Forelimb muscle (tissue), 1 donor: ENCODE measurements around the gene LAMC1. TPM values are rescaled to one million over a fixed set of nuclear protein-coding genes. Genes with fewer than 3 reads are reported as not detected.

Experiments
- DNase-seq: peaks from one replicate; pipeline ENCODE4 v3.0.0-alpha.2; 2013; ENCODE audit warnings: low read depth
- polyA plus RNA-seq: library from polyadenylated mRNA; unstranded; fragments of 120-200 nt; gene quantifications from one replicate; pipeline ENCODE4 v1.2.1, GENCODE V29; 2013; ENCODE audit not compliant: insufficient read length

The LAMC1 gene
- polyA plus RNA-seq, 1 donor = 249 TPM

DNA sequence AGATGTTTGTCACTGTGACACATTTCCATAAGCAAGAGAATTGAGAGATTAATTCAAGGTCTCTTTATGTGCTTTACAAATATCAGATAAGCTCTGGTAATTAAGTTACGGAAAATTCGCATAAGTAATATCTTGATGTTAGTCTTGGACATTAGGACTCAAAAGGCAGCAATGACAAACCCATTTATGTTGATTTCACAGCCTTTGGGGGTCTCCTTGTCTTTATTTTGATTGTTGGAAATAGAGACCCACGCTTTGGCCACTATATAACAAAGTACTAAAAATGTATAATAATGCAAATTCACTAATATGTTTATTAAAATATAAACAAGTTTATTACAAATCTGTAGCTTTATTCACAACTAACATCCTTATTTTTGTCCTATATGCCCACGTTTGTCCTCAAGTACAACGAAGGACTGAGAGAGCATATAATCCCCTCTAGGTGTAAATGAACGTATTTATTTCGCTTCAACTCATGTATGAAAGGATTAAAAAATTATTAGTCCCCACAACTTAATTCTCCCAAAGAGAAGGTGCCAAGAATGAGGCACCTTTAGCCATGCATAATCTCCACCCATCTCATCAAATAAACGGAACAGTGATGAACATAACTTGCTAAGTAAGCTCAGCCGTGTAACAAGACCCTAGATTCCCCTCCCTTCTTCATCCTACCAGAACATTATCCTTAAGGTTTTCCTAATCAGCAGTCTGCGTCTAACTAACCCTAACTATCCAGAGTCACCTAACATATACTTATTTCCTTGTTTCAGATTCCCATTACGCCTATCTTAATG lies 1.6 kb upstream of the LAMC1 start:
- no peak for DNase-seq

DNA sequence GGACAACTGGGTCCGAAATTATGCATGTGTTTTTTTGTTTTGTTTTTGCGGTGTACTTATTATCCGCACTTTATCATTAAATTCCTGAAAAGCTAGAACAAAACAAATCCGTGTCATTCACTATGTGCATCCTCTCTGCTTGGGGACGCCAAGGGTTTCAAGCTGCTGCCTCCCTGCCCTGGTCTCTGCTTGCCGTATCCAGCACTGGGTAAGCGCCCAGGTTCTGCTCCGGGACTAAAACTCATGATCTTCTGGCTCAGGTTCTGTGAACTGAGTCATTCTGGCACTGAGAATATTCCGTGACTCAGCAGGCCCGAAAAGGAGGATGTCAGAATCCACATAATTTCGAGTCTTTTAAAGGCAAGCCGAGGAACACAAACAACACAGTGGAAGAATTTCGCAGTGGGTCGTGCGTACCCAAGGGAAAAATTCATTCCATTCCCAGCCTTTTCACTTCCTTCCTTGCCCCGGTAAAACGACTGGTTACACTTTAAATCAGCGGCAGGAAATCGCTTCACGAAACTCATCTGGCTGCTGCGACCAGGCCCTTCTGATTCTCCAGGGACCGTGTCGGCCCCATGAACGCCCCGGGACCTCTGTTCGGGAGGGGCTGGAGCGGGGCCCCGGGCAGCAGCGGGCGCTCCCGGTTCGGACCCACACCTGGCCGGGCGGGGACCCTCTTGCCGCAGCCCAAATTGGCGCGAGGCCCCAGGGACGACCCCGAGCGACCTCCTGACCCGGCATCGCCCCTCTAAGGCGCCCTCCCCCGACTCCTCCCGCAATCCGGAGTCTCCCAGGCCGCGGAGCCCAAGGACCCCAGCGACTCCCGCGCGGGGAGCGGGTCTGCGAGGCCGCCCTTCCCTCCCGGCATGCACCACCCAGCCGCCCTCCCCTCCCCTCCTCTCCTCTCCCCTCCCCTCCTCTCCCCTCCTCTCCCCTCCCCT lies 746 bp upstream of the LAMC1 start:
- DNase-seq = peak; percentile 92

DNA sequence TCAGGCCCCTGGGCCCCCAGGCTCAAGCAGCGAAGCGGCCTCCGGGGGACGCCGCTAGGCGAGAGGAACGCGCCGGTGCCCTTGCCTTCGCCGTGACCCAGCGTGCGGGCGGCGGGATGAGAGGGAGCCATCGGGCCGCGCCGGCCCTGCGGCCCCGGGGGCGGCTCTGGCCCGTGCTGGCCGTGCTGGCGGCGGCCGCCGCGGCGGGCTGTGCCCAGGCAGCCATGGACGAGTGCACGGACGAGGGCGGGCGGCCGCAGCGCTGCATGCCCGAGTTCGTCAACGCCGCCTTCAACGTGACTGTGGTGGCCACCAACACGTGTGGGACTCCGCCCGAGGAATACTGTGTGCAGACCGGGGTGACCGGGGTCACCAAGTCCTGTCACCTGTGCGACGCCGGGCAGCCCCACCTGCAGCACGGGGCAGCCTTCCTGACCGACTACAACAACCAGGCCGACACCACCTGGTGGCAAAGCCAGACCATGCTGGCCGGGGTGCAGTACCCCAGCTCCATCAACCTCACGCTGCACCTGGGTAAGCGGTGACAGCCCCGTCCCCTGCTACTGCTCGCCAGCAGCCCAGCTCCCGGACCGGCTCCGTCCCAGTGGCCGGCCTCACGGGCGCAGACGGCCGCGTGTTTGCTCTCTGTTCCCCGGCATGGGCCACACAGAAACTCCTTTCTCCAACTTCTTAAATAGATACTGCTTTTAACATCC lies 539 bp downstream of the LAMC1 start:
- DNase-seq = no peak

GRCh38 chr1:183024317-183025009 lies 1.2 kb downstream of the LAMC1 start:
- DNase-seq = no peak

DNA sequence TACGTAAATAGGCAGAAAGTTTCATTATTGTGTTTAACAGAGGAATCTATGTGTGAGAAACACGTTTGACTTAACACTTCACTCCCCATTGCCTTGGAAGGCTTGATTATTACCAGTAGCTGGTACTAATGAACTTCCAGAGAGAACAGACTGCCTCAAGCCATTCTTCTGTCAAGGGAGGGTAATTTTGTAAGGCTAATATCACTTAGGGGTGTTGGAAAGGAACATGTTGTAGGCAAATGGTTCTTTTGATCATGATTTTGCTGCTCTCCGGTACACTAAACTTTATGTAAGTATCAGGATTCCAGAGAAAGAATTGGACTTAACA lies 1.8 kb downstream of the LAMC1 start:
- no peak for DNase-seq

- no peak for DNase-seq
Measured at GRCh38 chr1:183025782-183026774, 2.9 kb downstream of the LAMC1 start.

DNA sequence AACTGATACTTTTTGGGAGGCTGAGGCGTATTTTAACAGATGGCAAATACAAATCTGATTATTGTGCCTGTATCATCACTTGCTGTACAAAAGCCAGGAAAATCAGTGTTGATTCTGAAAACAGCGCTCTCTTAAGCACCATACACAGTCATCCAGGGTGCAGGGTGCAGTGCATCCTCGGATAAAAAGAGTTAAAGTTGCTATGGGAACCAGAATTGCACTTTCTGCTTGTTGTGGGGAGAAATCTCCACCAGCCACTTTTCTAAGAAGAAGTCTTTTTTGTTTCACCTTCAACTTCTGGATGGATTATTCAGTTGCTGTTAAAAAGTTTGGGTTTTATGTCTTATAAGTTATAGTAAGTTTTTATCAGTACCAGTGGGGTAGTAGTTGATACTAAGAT lies 3.8 kb downstream of the LAMC1 start:
- no peak for DNase-seq

DNA sequence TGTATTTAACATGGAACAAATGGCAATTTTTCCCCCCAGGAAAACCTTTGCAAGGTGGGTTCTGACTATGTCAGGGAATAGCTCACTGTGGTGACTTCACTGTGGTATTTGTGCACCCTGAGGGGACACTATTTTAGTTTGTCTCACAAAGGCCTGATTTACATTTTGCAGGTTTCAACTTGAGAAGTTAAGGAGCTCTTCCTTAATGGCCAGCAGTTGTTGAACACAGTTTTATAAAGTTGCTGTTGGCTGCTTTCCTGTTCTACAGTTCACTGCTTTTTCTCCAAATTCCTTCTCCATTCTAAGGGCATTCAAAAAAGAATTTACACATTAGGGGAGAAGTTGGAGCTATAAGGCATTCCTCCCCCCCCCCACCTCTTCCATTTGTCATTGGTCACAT lies 4.6 kb downstream of the LAMC1 start:
- no peak for DNase-seq

- no peak for DNase-seq
Measured at GRCh38 chr1:183029591-183030000, 6.4 kb downstream of the LAMC1 start.

- no peak for DNase-seq
Measured at GRCh38 chr1:183030053-183030452, 6.8 kb downstream of the LAMC1 start.

DNA sequence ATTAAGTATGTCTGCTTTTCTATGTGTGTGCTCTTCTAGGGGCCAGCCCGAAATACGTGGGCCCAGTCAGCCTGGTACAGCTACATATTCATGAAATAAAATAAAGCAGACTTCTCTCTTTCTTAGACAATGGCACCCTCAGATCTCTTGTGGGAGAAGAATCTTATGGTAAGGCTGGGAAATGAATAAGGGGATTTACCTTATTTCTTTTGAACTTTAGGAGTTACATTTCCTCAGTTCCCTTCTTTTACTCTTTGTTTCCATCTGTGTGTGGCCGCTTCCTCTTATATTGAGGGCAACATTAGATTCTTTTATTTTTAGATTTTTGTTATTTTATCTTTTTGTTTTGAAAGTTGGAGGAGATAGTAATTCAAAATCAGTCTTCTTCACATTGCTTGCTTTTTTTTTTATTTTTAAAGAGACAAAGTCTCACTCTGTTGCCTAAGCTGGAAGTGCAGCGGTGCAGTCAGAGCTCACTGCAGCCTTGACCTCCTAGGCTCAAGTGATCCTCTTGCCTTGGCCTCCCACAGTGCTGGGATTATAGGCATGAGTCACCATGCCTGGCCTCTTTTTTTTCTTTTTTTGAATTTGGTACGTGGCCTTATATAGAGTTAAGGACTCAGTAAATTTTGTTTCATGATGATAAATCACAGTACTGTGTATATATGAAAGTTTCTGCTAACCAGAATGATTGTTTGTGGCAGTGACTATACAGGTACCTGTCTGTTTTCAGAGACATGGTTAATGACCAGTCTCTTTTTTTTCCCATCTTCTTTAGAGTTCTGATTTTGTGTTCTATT lies 9.1 kb downstream of the LAMC1 start:
- DNase-seq = no peak

DNA sequence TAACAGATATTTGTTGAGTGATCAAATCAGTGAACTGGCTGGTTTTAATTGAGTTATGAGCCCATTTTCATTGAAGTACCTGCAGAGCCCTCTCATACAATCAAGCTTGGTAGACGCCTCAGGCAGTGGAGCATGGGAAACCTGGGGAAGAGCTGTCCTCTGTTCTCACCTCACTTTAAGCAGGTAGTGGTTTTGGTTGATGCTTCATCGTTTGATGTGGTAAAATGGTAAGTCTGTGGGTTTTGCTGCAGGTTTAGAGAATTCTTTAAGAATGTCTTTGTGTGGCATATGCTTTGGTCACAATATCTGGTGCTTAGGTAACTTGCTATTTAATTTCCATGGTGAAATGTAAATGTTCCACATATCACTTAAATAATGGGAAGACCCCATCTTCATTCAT lies 10.0 kb downstream of the LAMC1 start:
- no peak for DNase-seq

DNA sequence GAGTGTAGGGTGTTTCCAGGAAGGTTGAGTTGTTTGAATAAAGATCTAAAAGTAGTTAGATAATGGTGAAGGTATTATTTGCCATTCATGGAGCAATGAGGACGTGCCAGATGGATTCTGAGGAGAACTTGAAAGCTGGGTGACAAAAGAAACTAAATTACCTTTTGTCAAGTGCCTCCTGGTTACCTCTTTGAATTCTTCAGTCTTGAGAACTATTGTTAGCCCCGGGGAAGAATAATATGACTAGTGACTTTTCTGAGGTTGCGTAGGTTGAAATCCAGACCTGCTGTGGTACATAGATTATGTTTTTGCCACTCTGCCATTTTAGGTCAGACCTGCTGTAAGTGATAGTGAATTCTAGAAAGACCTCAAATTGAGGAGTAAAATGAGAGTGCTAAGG lies 11.5 kb downstream of the LAMC1 start:
- no peak for DNase-seq

GRCh38 chr1:183038333-183038866 lies 15.2 kb downstream of the LAMC1 start:
- DNase-seq = no peak

- DNase-seq = no peak
Measured at GRCh38 chr1:183038913-183039312, 15.7 kb downstream of the LAMC1 start.

DNA sequence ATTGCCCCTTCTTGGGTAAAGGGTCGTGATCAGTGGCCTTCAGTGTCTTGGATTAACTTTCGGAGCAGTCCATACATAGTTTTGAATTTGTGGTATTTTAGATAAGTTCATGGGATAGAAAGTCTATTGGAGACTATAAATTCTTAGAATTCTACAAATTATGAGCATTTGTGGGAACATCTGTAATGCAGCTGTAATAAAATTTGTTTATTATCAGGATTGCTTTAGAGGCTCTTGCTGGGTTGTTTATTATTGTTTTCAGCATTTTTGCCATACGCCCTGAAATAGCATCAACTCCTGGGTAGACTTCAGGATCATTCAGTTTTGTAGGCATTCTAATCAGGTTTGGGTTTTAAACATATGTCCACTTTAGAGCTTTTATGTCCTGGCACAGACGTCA lies 16.1 kb downstream of the LAMC1 start:
- DNase-seq = no peak

- DNase-seq = no peak
Measured at GRCh38 chr1:183039985-183040447, 16.8 kb downstream of the LAMC1 start.

DNA sequence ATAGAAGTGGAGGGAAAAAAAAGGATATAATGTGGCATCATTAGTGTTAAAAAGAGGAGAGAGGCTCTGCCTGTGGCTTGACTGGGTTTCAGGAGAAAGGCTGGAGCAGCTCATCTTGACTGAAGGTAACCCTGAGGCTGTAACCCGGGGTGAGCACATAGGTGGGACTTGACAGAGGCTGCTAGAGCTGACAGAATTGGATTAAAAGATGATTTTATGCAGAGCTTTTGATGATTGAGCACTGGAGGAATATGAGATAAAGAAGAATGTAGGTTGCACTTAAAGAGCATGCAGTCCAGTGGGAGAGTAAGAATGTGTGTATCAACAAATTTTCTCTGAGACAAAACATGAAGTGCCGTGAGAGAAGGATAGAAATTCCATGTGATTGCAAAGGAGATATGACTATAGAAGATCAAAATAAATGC lies 17.3 kb downstream of the LAMC1 start:
- DNase-seq = no peak

- no peak for DNase-seq
Measured at GRCh38 chr1:183043254-183043653, 20.0 kb downstream of the LAMC1 start.
